HK-2 (cell line): ENCODE measurements around the gene SESTD1.
A peak's percentile ranks its signal among the peaks of the same experiment; 100 is the strongest.

Source experiments
- DNase-seq: peaks from one replicate; pipeline ENCODE4 v3.0.0-alpha.2; 2018; ENCODE audit not compliant: unreplicated experiment

Gene SESTD1

GRCh38 chr2:179191110-179191509, 73.5 kb downstream of the SESTD1 start:
- no peak for DNase-seq

DNA sequence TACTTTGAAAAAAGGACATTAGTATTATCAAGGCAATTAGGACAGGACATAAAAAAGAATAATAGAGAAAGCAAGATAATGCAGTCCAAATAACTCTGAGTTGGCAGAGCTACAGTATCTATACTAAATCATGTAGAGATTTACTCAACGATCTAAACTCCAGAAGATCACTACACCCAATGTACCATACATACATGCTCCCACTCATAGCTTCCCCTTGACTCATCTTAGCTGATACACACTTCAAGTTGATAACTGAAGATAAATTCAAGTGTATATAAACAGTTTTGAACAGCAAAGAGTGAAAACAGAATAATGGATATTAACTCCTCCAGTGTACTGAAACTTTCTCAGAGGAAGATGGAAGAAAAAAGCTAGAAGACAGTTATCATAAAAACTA, 78.5 kb downstream of the SESTD1 start:
- no peak for DNase-seq

GRCh38 chr2:179184610-179185009, 80.0 kb downstream of the SESTD1 start:
- no peak for DNase-seq

GRCh38 chr2:179181002-179181401, 83.6 kb downstream of the SESTD1 start:
- no peak for DNase-seq

DNA sequence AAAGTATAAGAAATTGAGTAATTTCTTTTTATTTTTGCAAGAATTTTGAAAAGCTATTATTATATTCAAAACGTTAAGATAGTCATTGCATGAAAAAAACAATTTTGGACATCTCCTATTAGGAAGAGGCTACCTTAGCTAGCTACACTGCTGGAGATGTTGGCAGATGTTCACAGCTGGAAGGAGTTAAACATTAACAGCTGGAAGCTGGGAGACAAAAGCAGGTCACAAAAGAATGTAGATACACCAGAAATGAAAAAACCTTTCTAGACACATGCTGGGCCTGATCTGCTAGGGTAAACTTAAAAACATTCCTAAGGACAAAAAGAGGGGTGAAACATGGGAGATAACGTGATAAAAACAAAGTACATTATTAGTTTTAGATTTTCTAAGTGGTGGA, 84.4 kb downstream of the SESTD1 start:
- DNase-seq = no peak

DNA sequence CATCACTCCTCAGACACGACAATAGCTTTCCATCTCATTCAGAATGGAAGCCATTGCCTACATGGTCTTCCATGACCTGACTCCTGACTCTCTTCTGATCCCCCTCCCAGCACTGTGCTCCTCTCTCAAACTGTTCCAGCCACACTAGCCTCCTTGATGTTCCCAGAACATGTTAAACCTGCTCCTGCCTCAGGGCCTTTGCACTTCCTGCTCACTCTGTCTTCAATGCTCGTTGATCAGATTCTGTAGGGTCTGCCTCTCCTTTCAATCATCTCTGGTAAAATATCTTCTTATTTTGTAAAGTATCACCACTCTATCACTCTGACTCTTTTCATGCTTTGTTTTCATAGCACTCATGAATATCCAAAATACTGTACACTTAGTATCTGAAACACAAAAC, 84.9 kb downstream of the SESTD1 start:
- no peak for DNase-seq

DNA sequence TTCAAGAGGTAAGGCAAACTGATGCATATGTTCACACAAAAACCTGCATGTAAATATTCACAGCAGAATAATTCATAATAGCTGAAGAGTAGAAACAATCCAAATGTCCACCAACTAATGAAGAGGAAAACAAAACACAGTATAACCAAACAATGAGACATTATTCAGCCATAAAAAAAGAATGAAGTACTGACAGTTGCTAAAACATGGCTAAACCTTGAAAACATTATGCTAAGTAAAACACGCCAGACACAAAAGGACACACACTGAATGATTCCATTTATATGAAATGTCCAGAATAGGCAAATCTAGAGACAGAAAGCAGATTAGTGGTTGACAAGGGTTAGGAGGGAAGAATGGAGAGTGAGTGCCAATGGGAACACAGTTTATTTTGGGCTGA, 86.9 kb downstream of the SESTD1 start:
- no peak for DNase-seq

DNA sequence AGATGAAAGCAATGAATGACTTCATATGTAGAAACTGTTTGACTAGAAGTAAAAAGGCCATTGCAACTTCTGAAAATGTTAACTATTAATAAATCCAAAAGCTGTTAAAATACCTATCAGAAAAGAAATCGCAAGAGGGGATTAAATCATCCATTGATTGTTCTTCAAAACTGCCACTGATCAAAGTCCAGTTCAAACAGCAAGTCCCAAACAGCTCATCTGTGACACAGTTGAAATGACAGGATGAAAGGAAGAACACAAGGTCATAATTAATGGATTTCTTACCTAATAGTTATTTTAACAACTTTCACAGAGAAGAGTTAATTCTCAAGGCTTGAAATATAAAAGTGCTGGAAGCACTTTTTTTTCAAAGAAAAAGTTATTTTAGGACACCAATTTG, 90.4 kb downstream of the SESTD1 start:
- DNase-seq = no peak

GRCh38 chr2:179172894-179173293, 91.7 kb downstream of the SESTD1 start:
- no peak for DNase-seq

GRCh38 chr2:179171371-179171770, 93.3 kb downstream of the SESTD1 start:
- DNase-seq = no peak

DNA sequence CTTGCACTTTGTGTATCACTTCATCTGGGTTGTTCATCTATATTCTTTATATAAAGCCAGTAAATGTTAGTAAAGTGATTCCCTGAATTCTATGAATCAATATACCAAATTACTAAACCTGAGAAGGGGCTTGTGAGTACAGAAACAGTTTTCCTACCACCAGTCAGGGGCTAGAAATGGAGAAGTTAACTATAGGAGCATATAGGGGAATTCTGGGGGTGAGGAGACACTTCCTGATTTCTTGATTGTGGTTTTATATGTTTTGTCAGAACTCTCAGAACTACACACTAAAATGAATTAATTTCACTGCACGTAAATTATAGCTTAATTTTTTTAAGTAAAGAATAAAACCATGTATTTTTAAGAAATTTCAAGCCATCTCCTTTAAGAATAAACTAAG, 93.7 kb downstream of the SESTD1 start:
- no peak for DNase-seq

GRCh38 chr2:179165356-179166000, 99.2 kb downstream of the SESTD1 start:
- no peak for DNase-seq

GRCh38 chr2:179141206-179141605, 123.4 kb downstream of the SESTD1 start:
- no peak for DNase-seq

- no peak for DNase-seq
These were observed 124.1 kb downstream of the SESTD1 start for GRCh38 chr2:179140571-179140970.

DNA sequence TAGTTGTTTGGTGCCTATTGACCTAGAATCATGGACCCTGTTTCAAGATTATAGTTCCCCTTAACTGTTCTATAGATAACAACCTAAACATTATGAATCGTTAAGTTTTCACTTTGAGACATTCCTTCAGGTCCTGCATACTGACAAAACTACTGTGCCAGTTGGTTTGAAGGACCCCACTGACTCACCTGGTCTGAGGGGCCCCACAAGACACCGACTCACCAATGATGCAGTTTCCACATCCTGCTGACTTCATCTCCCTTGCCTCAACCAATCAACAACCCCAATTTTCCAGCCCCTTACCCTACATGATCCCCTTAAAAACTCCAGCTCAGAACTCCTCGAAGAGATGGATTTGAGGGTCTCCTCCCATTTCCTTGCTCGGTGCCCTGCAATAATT, 125.1 kb downstream of the SESTD1 start:
- peak; percentile 8 for DNase-seq

DNA sequence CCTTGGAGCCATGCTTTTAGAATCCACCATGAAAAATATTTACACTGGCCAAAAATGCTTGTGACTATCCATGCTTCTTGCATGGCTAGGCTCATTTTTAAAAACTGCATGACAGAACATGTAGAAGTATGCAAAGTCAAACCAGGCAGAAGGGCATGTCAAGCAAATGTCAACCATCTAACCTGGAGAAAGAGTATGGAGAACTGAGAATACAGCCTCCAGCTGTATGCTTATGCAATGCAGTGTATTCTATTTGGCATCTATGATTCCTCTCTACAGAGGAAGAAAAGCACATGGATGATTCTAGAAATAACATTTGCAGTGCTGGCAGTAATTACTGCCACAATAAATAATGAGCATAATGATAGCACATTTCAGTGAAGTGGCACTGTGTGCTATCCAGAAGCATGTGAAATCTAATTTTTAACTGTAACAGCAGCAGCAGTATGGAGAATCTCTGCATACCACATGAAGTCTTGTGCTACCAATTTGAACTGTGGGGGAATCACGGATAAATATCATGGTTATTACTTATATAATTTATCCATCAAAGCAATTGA, 127.4 kb downstream of the SESTD1 start:
- DNase-seq = no peak

- no peak for DNase-seq
These were observed 131.6 kb downstream of the SESTD1 start for GRCh38 chr2:179133016-179133415.

DNA sequence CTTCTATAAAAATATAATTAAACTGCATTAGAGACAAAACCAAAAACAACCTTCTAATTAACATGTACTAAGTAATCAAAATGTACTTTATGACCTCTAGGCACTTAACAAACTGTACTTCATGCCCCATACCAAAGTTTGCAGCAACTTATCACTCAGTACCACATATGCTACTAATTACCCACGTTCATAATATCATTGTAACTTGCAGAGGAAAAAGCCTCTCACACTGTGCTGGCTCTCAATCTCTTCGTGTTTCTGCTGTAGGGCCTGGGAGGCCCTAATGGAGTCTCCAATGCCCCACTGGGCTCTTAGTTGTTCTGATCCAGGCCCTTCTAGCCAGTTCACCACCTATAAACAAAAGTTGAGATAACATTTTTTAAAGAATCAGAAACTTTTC, 132.6 kb downstream of the SESTD1 start:
- no peak for DNase-seq

- no peak for DNase-seq
These were observed 134.1 kb downstream of the SESTD1 start for GRCh38 chr2:179130560-179130959.

DNA sequence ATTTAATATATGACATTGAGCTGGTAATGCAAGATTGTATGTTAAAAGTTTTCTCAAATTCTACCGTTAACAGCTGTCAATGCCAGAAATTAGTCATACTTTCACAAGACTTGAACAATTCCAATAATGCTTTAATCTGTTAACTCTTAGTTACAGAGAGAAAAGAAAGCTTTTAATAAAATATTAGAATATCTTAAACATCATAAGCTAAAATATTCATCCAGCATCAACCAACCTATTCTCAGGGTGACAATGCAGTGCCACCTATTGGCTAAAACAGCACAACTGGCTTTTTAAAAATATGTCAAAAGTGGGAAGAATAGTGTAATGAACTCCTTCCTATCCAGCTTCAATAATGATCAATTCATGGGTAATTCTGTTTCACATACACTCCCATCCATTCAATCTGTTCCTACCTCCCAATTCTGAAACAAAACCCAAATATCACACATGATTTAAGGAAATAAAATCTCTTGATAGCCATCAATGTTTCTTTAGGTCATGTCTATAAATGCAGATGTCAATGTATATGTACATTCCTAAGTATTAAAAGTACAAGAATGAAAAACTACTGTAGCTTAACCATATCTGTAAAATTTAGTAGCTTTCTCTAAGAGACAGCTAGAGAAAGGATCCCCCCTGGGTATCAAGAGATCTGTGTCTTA, 134.9 kb downstream of the SESTD1 start:
- no peak for DNase-seq

- DNase-seq = no peak
These were observed 139.2 kb downstream of the SESTD1 start for GRCh38 chr2:179125404-179125803.

GRCh38 chr2:179124282-179124681, 140.3 kb downstream of the SESTD1 start:
- no peak for DNase-seq

DNA sequence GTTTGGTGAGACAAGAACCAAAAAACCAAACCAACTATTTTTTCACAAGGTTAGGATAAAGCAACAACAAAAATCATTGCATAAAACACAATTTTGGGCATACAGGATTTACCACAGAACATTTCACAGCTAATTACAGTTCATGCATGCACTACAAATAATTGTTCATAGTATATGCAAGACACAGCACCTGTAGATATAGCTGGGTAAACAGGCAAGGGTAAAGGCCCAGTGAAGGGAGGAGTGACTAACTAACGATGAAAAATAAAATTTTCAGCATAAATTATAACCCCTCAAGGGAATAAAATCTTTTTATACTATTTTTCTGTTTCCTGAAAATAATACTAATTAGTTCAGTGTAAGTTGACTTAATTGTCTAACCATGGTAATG, 141.4 kb downstream of the SESTD1 start:
- no peak for DNase-seq

GRCh38 chr2:179107737-179108136, 156.9 kb downstream of the SESTD1 start:
- DNase-seq = no peak
